Right lobe of liver (tissue), 4 donors: ENCODE results near the gene BZW1.
"Not testable (repeated sequence)": the region's sequence is repeated elsewhere in the genome, so short reads cannot be mapped to it uniquely, and the experiment has no call there.

Source experiments
- POLR2A ChIP-seq: fragments of 450-650 bp; IDR thresholded peaks from one replicate; pipeline ENCODE4 v1.6.1; 2017; ENCODE audit warnings: antibody characterized with exemption, mild to moderate bottlenecking
- TF ChIP-seq, protein P1 (sequence below), 4 donors: fragments of 200-600 bp in 3 of 4; fragments of 450-650 bp in 1 of 4; IDR thresholded peaks; one replicate each; pipeline versions ENCODE4 v1.5.1 to v1.8.0; 2016 to 2022; ENCODE audit warnings: antibody characterized with exemption in 4 of 4, mild to moderate bottlenecking in 2 of 4
- donor health status: DM: no; HTN: no; CAD: no.
- donor health status: DM: no; HTN: no; CAD: no.
- donor health status: DM: no; HTN: yes; CAD: no.

GRCh38 chr2:200801431-200801830 lies 10.3 kb upstream of the BZW1 start:
- not testable (repeated sequence) for TF ChIP-seq POLR2A
- TF ChIP-seq, protein P1, sequence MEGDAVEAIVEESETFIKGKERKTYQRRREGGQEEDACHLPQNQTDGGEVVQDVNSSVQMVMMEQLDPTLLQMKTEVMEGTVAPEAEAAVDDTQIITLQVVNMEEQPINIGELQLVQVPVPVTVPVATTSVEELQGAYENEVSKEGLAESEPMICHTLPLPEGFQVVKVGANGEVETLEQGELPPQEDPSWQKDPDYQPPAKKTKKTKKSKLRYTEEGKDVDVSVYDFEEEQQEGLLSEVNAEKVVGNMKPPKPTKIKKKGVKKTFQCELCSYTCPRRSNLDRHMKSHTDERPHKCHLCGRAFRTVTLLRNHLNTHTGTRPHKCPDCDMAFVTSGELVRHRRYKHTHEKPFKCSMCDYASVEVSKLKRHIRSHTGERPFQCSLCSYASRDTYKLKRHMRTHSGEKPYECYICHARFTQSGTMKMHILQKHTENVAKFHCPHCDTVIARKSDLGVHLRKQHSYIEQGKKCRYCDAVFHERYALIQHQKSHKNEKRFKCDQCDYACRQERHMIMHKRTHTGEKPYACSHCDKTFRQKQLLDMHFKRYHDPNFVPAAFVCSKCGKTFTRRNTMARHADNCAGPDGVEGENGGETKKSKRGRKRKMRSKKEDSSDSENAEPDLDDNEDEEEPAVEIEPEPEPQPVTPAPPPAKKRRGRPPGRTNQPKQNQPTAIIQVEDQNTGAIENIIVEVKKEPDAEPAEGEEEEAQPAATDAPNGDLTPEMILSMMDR (IDR thresholded peaks at IDR 0.05) = not testable (repeated sequence)
